Right lobe of liver (tissue), 6 donors: ENCODE measurements around the gene ZC2HC1B. TPM values are rescaled to one million over a fixed set of nuclear protein-coding genes. Genes with fewer than 3 reads are reported as not detected.

Experiments used
- ATAC-seq, 4 donors: fragments of 200-7000 bp; cut with Tn5 transposase; one replicate each; pipeline ENCODE4 v1.9.1; 2020; ENCODE audit warnings: mild to moderate bottlenecking in 4 of 4, moderate library complexity in 4 of 4
- DNase-seq, 3 donors: peaks; one replicate each; pipeline ENCODE4 v3.0.0-alpha.2; 2020
- H3K27ac ChIP-seq, 3 donors: fragments of 200-600 bp; one replicate each; pipeline ENCODE4 v1.8.0; 2022
- H3K27me3 ChIP-seq, 2 donors: fragments of 200-600 bp; one replicate each; pipeline ENCODE4 v1.8.0; 2022
- H3K36me3 ChIP-seq, 4 donors: fragments of 200-600 bp; sonication (generic) in 1 of 4; one replicate each; pipeline versions ENCODE4 v1.5.1 to v1.8.0; 2017 to 2022; ENCODE audit warnings: control low read depth in 1 of 4
- H3K4me1 ChIP-seq, 4 donors: fragments of 200-600 bp; sonication (generic) in 1 of 4; one replicate each; pipeline versions ENCODE4 v1.5.1 to v1.8.0; 2017 to 2022; ENCODE audit warnings: control low read depth in 1 of 4
- H3K4me3 ChIP-seq, 3 donors: fragments of 200-600 bp; one replicate each; pipeline ENCODE4 v1.8.0; 2022
- H3K9me3 ChIP-seq, 4 donors: fragments of 200-600 bp; sonication (generic) in 1 of 4; one replicate each; pipeline versions ENCODE4 v1.5.1 to v1.8.0; 2017 to 2022; ENCODE audit warnings: control low read depth in 1 of 4
- CTCF ChIP-seq, 4 donors: fragments of 200-600 bp in 3 of 4; fragments of 450-650 bp in 1 of 4; IDR thresholded peaks; one replicate each; pipeline versions ENCODE4 v1.5.1 to v1.8.0; 2016 to 2022; ENCODE audit warnings: antibody characterized with exemption in 4 of 4, mild to moderate bottlenecking in 2 of 4
- POLR2A ChIP-seq: fragments of 450-650 bp; IDR thresholded peaks from one replicate; pipeline ENCODE4 v1.6.1; 2017; ENCODE audit warnings: antibody characterized with exemption, mild to moderate bottlenecking
- WGBS: methylation state at CpG from one replicate; pipeline ENCODE4 v1.1.6; 2018; ENCODE audit warnings: low coverage, low lambda C conversion rate; ENCODE audit not compliant: insufficient coverage; ENCODE audit errors: missing lambda C conversion rate; 5-methylcytosine and 5-hydroxymethylcytosine counted together
- intact Hi-C, 2 donors: fragments of 100-400 bp; cut with DNase I; formaldehyde crosslinking; loops; one replicate each; pipeline versions ENCODE4 v1.11.2 to v1.14.1; 2022
- total RNA-seq, 6 experiments: library from RNA; depleted of rRNA in 2 of 6; stranded (reverse); fragments of >200 nt in 2 of 6; fragmentation: NEBNext Ultra II Directional in 3 of 6; extraction: Animal tissue kit (Norgen Biotek cat#: 25700) in 3 of 6; gene quantifications; one replicate each; pipeline versions ENCODE4 v1.1.0 to v1.2.4, GENCODE V29; 2016 to 2023
- donor health status: DM: no; HTN: yes; CAD: no.
- donor health status: DM: no; HTN: no; CAD: no.
- donor health status: DM: no; HTN: no; CAD: no.
- donor health status: DM: no; HTN: yes; CAD: no.
- donor health status: DM: no; HTN: yes; CAD: no.

Gene ZC2HC1B
- total RNA-seq, 6 experiments from 2014 or later = not detected

- H3K36me3 ChIP-seq = peaks cover 0 to 10% (median 5%) of the 10 kb centered on the region in 4 donors
- no peak for ATAC-seq
- intact Hi-C loops = no loop called here
- no peaks in the 10 kb centered on the region for H3K9me3 ChIP-seq
- 87% methylated on average over 6 of the region's 6 CpGs for WGBS
- TF ChIP-seq CTCF (IDR thresholded peaks at IDR 0.05) (no peak), POLR2A (no peak)
- no peak overlapping the region for H3K27ac ChIP-seq
- no peak for DNase-seq
- H3K4me3 ChIP-seq = no peak overlapping the region
- H3K4me1 ChIP-seq = peaks cover 0 to 13% (median 7%) of the 10 kb centered on the region in 4 donors
- H3K27me3 ChIP-seq = no peaks in the 10 kb centered on the region
Observed at GRCh38 chr6:143840595-143841265, 23.5 kb upstream of the ZC2HC1B start.

GRCh38 chr6:143842461-143842901, 21.8 kb upstream of the ZC2HC1B start:
- Histone ChIP-seq H3K4me1 (peaks cover 0 to 13% (median 7%) of the 10 kb centered on the region in 4 donors), H3K27ac (peak overlapping the region; percentile 78 to 83 (median 78)), H3K36me3 (peaks cover 0 to 27% (median 14%) of the 10 kb centered on the region in 4 donors), H3K4me3 (peak overlapping the region; percentile 68 to 89 (median 87)), H3K27me3 (no peaks in the 10 kb centered on the region), H3K9me3 (no peaks in the 10 kb centered on the region)
- DNase-seq (no peak), ATAC-seq (peak; percentile 35 to 43 (median 42))
- TF ChIP-seq POLR2A = no peak
- no peak for TF ChIP-seq CTCF (IDR thresholded peaks at IDR 0.05)
- WGBS = 29% methylated on average over 7 of the region's 7 CpGs
- intact Hi-C loops = no loop called here

- Histone ChIP-seq H3K4me1 (peaks cover 0 to 13% (median 7%) of the 10 kb centered on the region in 4 donors), H3K9me3 (no peaks in the 10 kb centered on the region), H3K36me3 (peaks cover 0 to 34% (median 16%) of the 10 kb centered on the region in 4 donors), H3K27ac (peak within 1 kb of the TSS; percentile 78 to 83 (median 78)), H3K27me3 (no peaks in the 10 kb centered on the region), H3K4me3 (peak within 1 kb of the TSS; percentile 68 to 89 (median 87))
- peak; percentile 99 to 100 (median 99) for ATAC-seq
- intact Hi-C loops = no loop called here
- peak in 1 of 4 donors; percentile 30 for TF ChIP-seq CTCF (IDR thresholded peaks at IDR 0.05)
- peak; percentile 65 for TF ChIP-seq POLR2A
- DNase-seq = peak; percentile 96 to 98 (median 98)
- WGBS = 0% methylated on average over 26 of the region's 64 CpGs
Observed at GRCh38 chr6:143842902-143843676, 21.2 kb upstream of the ZC2HC1B start, which contains the start of gene LTV1. Gene LTV1, plus strand, starts transcription at chr6:143843338. Its CDS starts 140 bp downstream, at chr6:143843478.

- Histone ChIP-seq H3K9me3 (no peaks in the 10 kb centered on the region), H3K27me3 (no peaks in the 10 kb centered on the region), H3K4me1 (peaks cover 0 to 13% (median 7%) of the 10 kb centered on the region in 4 donors), H3K27ac (peak overlapping the region; percentile 46 to 78 (median 63)), H3K4me3 (peak overlapping the region; percentile 68 to 89 (median 87)), H3K36me3 (peaks cover 0 to 39% (median 21%) of the 10 kb centered on the region in 4 donors)
- ATAC-seq (peak in 1 of 4 donors; percentile 7), DNase-seq (no peak)
- TF ChIP-seq POLR2A (no peak), CTCF (IDR thresholded peaks at IDR 0.05) (no peak)
- intact Hi-C loops = no loop called here
- WGBS = 1% methylated on average over 8 of the region's 9 CpGs
Observed at GRCh38 chr6:143843677-143843999, 20.6 kb upstream of the ZC2HC1B start.
